CD4-positive, alpha-beta T cell treated with Interleukin-4 for 4 hours (primary cell): ENCODE data around the gene CEBPE.

Experiments used
- DNase-seq: peaks from one replicate; pipeline ENCODE4 v3.0.0-alpha.2; 2020

The CEBPE gene

DNA sequence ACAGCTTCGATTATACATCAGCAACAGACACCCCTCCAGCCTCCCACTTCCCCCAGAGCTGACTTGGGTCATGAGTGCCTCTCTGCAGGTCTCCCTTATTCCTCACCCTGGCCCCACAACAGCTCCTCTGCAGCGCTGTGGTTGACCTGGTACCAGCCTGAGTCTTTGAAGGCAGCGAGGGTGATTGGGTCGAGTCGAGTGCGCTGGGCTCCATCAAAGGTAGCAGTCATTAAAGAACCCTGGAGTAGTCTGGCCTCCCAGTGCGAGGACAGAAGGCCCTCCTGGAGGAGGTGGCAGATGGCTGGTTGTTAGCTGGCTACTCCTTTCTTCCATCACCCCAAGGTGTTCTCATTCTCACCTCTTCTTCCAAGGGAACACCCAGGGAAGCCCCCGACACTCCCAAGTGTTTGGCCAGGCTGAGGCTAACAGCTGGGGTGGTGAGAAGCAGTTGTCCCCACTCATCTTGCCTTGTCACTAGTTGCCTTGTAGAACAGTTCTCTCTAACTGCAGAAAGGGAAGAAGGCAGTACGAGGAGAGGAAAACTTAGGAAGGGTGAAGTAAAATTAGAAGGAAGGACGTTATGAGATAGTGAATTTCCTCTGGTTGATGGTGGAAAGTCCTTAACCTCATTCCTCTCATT is 16.9 kb downstream of the CEBPE start:
- DNase-seq, result no peak

- no peak for DNase-seq
Measured at GRCh38 chr14:23101213-23101970, 17.7 kb downstream of the CEBPE start.

DNA sequence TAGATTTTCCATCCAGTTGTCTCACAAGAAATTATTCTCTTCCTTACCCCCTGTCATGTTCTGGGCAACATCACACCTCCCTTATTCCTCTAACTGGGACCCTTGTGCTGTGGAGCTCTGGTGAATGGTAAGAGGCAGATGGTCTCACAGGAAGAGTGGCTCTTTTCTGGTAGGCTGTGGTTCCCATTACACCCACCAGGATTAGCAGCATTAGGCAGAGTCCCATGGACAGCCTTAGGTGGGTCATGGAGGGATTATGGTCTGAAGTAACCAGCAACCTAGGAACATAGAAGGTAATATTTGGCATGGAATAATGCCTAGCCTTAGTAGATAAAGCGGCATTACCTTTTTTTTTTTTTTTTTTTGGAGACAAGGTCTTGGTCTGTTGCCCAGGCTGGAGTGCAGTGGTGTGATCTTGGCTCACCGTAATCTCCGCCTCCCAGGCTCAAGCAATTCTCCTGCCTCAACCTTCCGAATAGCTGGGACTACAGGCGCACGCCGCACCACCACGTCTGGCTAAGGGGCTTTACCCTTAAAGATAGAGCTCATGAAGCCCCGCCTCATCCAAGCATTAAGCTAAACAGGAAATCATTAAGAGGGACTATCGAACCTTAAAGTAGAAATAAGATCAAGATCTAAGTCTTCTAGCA is 19.7 kb downstream of the CEBPE start:
- DNase-seq, result no peak

DNA sequence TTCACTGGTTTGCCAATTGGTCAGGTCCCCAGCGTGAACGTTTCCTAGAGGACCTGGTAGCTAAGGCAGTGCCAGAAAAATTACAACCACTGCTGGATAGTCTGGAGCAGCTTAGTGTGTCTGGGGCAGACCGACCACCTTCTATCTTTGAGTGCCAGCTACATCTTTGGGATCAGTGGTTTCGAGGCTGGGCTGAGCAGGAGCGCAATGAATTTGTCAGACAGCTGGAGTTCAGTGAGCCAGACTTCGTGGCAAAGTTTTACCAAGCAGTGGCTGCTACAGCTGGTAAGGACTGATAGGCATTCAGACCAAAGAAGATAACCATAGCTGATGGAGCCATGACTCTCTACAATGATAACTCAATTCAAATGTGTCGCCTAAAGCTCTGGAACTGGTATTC is 21.3 kb downstream of the CEBPE start:
- DNase-seq, result no peak

GRCh38 chr14:23095196-23096108 is 23.6 kb downstream of the CEBPE start, which contains the start of gene C14orf119:
Gene C14orf119 (plus strand): TSS chr14:23095505. CDS start chr14:23097659, 2,154 bp downstream.
- peak; percentile 99 for DNase-seq

DNA sequence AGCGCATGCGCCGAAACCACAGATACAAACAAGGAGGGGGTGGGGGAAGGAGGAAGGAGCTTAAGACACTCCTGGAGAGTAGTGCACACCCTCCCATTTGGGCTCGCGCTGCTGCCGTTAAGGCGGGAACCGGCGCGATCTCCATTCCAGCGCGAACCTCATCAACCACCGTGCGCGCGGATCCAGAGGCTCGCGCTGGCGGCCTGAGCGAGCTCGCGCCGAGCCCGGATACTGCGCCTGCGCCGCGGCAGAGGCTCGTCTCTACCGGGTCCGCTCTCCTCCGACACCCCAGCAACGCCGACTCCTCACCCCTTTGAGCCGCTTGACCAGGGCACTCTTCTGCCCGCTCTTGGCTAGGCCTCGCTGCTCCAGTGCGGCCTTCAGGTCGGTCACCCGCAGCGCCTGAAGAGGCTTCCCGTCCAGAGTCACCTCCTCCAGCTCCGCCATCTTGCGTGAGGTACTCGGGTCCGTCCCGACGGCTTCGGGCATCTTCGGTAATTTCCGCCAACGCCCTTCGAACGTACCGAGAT is 24.3 kb downstream of the CEBPE start, which contains the start of gene ACIN1:
TSS of gene ACIN1 (minus strand) at position 471 of the 530 bp plus-strand sequence. CDS start at position 447, 24 bp downstream.
- DNase-seq, result peak; percentile 82

DNA sequence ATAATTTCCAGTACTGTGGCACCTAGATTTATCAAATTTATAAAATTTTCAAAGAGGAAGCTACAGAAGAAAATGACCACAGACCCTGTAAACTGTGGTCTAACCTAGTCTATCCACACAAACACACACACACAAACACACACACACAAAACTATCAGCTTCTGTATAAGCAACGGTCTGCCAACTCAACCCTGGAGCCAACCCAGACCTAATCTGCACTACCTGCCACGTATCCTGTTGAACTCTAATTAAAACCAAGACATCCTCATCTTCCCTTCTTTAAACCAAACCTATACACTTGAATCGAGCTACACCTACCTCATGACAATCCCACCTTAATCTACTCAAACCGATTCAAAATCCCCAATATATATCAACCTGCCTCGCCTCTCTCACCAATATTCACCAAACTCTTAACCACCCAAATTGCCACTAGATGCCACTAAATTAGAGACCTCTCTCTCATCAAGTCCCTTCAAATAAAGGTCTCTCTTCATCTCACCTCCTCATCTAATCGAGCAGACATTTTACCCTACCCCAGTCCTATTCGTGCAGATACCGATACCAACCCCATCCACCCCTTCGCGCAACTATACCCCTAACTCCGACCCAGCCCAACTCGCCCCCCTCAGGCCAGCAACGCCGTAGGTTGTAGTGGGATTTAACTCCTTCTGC is 24.9 kb downstream of the CEBPE start:
- DNase-seq, result no peak

GRCh38 chr14:23093526-23093925 is 25.5 kb downstream of the CEBPE start:
- no peak for DNase-seq

GRCh38 chr14:23093104-23093503 is 26.0 kb downstream of the CEBPE start:
- DNase-seq, result no peak

- DNase-seq, result no peak
Measured at GRCh38 chr14:23091294-23092225, 27.5 kb downstream of the CEBPE start.

- no peak for DNase-seq
Measured at GRCh38 chr14:23090254-23090636, 28.8 kb downstream of the CEBPE start.

DNA sequence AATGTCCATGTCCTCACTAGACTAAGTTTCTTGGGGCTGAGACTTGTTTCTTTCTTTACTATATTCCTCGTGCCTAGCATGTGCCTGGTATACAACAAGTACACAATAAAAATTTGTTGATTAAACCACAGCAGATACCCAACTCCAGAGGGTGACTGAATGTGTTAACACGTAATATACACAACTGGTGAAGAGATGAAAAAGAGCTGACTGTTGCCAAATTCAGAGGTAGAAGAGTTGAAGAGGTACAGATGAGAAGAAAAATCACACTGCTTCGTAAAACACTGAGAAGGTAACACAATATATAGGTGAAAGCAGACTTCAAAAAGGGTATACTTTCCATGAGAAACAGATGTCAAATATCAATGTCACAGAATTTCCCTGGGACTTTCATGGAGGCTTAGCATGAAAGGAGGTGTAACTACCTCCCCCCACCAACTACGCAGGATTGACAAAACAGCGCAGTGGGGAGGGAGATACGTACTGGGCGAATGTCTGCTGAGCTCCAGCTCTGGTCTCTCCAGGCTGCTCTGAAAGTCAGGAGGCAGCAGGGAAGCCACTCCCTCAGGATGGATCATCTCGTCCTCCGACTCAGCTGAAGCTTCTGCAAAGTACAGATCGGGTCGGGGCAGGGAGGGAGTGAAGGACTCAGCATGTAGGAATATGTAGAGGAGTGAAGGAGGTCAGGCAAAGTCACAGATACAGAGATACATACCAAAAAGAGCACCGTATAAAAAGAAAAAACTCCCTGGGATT is 29.4 kb downstream of the CEBPE start:
- no peak for DNase-seq

GRCh38 chr14:23086565-23086964 is 32.5 kb downstream of the CEBPE start:
- no peak for DNase-seq

DNA sequence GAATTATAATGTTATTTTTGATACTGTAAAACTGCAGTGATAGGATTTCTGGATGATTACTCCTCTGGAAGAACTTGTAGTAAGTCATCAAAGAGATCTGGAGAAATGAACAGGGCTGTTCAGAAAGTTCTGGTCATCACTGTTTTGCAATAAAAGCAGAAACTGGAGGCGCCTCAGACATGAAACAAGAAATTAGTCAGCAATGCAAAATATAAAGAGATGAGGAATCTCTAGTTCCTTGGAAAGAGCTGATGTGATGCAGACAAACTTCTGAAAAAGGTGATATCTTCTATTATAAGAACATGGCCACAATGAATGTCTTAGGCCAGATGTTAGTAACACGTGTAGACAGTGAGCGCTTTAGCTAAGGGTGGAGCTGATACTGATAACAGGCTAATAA is 33.6 kb downstream of the CEBPE start:
- no peak for DNase-seq

- no peak for DNase-seq
Measured at GRCh38 chr14:23080474-23080873, 38.6 kb downstream of the CEBPE start.

- DNase-seq, result no peak
Measured at GRCh38 chr14:23079716-23080115, 39.3 kb downstream of the CEBPE start.

DNA sequence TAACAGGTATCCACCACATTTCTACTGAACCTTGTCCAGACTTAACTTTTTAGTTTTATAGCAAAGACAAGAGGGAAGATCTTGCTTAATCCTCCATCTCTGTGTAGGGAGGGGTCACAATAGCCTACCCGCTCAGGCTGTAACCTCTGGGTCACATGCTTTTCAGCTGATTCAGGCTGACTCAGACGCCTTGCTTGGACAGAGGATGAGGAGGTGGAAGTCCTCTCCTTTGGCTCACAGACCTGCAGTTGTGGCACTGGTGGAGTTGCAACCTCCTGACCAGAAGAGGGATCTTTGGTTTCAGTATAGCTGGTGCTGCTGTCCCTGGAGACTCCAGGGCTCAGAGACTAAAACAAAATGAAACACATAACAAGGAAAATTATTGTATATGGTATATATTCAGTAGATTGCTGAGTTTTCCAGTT is 40.4 kb downstream of the CEBPE start:
- no peak for DNase-seq

GRCh38 chr14:23077962-23078361 is 41.1 kb downstream of the CEBPE start:
- DNase-seq, result no peak

- DNase-seq, result peak; percentile 54
Measured at GRCh38 chr14:23076785-23077408, 42.2 kb downstream of the CEBPE start.
